Gastrocnemius medialis (tissue), 4 donors: Measurements from ENCODE around the gene METAP1. TPM values are rescaled to one million over a fixed set of nuclear protein-coding genes. Genes with fewer than 3 reads are reported as not detected.

ENCODE experiments used
- ATAC-seq, 2 donors: fragments of 150-250 bp; one replicate each; pipeline ENCODE4 v1.9.1; 2016
- DNase-seq, 2 donors: peaks; one replicate each; pipeline ENCODE4 v3.0.0-alpha.2; 2019
- H3K27ac ChIP-seq, 4 donors: fragments of 200-600 bp; sonication (generic); 1 replicate in 1 of 4; 2 replicates in 3 of 4; pipeline ENCODE4 v1.5.1; 2016 to 2018; ENCODE audit warnings: mild to moderate bottlenecking in 2 of 4, moderate library complexity in 1 of 4
- H3K27me3 ChIP-seq, 3 donors: fragments of 200-600 bp; sonication (generic) in 2 of 3; 1 replicate in 1 of 3; 2 replicates in 2 of 3; pipeline versions ENCODE4 v1.5.1 to v1.6.0; 2016 to 2019; ENCODE audit warnings: mild to moderate bottlenecking in 1 of 3, moderate library complexity in 1 of 3
- H3K36me3 ChIP-seq, 2 donors: fragments of 200-600 bp; sonication (generic) in 1 of 2; one replicate each; pipeline ENCODE4 v1.5.1; 2017 to 2018
- H3K4me1 ChIP-seq, 2 donors: fragments of 200-600 bp; sonication (generic) in 1 of 2; one replicate each; pipeline ENCODE4 v1.5.1; 2016 to 2017; ENCODE audit warnings: mild to moderate bottlenecking in 2 of 2
- H3K4me3 ChIP-seq, 4 donors: fragments of 200-600 bp; sonication (generic) in 3 of 4; 1 replicate in 1 of 4; 2 replicates in 3 of 4; pipeline ENCODE4 v1.5.1; 2016 to 2019; ENCODE audit warnings: mild to moderate bottlenecking in 2 of 4
- H3K9me3 ChIP-seq, 3 donors: fragments of 200-600 bp; sonication (generic) in 2 of 3; 1 replicate in 1 of 3; 2 replicates in 2 of 3; pipeline ENCODE4 v1.5.1; 2016 to 2019
- CTCF ChIP-seq, 5 experiments: fragments of 450-650 bp in 3 of 5; fragments of 200-600 bp in 2 of 5; sonication (generic) in 2 of 5; IDR thresholded peaks in 4 of 5; conservative IDR thresholded peaks in 1 of 5; 1 replicate in 4 of 5; 2 replicates in 1 of 5; pipeline ENCODE4 v1.5.1; 2016 to 2019; ENCODE audit warnings: antibody characterized with exemption in 5 of 5, mild to moderate bottlenecking in 3 of 5, moderate library complexity in 3 of 5
- POLR2A ChIP-seq, 2 donors: fragments of 450-650 bp; IDR thresholded peaks; one replicate each; pipeline ENCODE4 v1.6.1; 2017; ENCODE audit warnings: antibody characterized with exemption in 2 of 2, mild to moderate bottlenecking in 2 of 2, moderate library complexity in 2 of 2
- in situ Hi-C, 4 donors: fragments of 200-750 bp; cut with MboI; loops; one replicate each; pipeline versions ENCODE4 v1.15.0 to v1.8.0; 2017; ENCODE audit warnings: low sequenced_read_pairs in 4 of 4
- intact Hi-C: fragments of 100-400 bp; cut with DNase I; formaldehyde crosslinking; loops from one replicate; pipeline ENCODE4 v1.15.1; 2023; ENCODE audit warnings: low total_unique reads
- total RNA-seq, 4 donors: library from RNA; depleted of rRNA; stranded (reverse); fragments of >200 nt; gene quantifications; one replicate each; pipeline versions ENCODE4 v1.1.0 to v1.2.3, GENCODE V29; 2016

Gene METAP1
- total RNA-seq, 4 donors from 2014 or later: 33.3 to 45.0 (median 37.9) TPM

- no peak overlapping the region for H3K27ac ChIP-seq
- ATAC-seq (no peak), DNase-seq (no peak)
- no peaks in the 10 kb centered on the region for H3K9me3 ChIP-seq
- no peak for TF ChIP-seq CTCF (IDR thresholded peaks at IDR 0.05 in 4 of 5, conservative IDR thresholded peaks at IDR 0.05 in 1 of 5)
- no peak for TF ChIP-seq POLR2A (IDR thresholded peaks at IDR 0.05)
- intact Hi-C loops (no loop called here), in situ Hi-C loops (no loop called here)
- peaks cover 11% of the 10 kb centered on the region in 2 donors for H3K4me1 ChIP-seq
- H3K36me3 ChIP-seq: no peaks in the 10 kb centered on the region
- no peaks in the 10 kb centered on the region for H3K27me3 ChIP-seq
- H3K4me3 ChIP-seq: no peak overlapping the region
These were observed 30.0 kb downstream of the METAP1 start for GRCh38 chr4:99025506-99025905.

- TF ChIP-seq CTCF (IDR thresholded peaks at IDR 0.05 in 4 of 5, conservative IDR thresholded peaks at IDR 0.05 in 1 of 5) (no peak), POLR2A (IDR thresholded peaks at IDR 0.05) (no peak)
- Histone ChIP-seq H3K27ac (no peak overlapping the region), H3K4me3 (no peak overlapping the region), H3K9me3 (no peaks in the 10 kb centered on the region), H3K27me3 (no peaks in the 10 kb centered on the region), H3K4me1 (peaks cover 11% of the 10 kb centered on the region in 2 donors), H3K36me3 (no peaks in the 10 kb centered on the region)
- intact Hi-C loops (no loop called here), in situ Hi-C loops (no loop called here)
- ATAC-seq: no peak
- DNase-seq: no peak
These were observed 31.8 kb downstream of the METAP1 start for GRCh38 chr4:99027304-99027703.

DNA sequence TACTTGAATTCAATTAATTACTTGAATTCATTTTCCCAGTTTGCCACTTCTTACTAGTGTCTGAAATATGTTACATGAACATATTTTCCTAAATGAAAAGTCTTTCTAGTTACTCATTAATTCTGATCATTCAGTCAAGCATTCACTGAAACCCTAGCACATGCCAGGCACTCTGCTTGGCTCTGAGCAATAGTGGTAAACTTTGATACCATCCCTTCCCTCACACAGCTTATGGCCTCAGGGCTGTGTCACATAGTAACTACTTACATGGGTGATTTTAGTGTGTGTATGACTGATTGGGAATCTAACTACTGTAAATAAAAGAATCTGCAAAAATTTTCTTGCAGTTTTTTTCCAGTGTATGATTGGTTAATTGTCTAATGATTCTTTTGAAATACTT is 32.7 kb downstream of the METAP1 start:
- DNase-seq (no peak), ATAC-seq (no peak)
- Histone ChIP-seq H3K27me3 (no peaks in the 10 kb centered on the region), H3K27ac (no peak overlapping the region), H3K4me1 (peaks cover 11% of the 10 kb centered on the region in 2 donors), H3K9me3 (no peaks in the 10 kb centered on the region), H3K4me3 (no peak overlapping the region), H3K36me3 (no peaks in the 10 kb centered on the region)
- TF ChIP-seq CTCF (IDR thresholded peaks at IDR 0.05 in 4 of 5, conservative IDR thresholded peaks at IDR 0.05 in 1 of 5) (no peak), POLR2A (IDR thresholded peaks at IDR 0.05) (no peak)
- intact Hi-C loops: no loop called here
- in situ Hi-C loops: no loop called here

DNA sequence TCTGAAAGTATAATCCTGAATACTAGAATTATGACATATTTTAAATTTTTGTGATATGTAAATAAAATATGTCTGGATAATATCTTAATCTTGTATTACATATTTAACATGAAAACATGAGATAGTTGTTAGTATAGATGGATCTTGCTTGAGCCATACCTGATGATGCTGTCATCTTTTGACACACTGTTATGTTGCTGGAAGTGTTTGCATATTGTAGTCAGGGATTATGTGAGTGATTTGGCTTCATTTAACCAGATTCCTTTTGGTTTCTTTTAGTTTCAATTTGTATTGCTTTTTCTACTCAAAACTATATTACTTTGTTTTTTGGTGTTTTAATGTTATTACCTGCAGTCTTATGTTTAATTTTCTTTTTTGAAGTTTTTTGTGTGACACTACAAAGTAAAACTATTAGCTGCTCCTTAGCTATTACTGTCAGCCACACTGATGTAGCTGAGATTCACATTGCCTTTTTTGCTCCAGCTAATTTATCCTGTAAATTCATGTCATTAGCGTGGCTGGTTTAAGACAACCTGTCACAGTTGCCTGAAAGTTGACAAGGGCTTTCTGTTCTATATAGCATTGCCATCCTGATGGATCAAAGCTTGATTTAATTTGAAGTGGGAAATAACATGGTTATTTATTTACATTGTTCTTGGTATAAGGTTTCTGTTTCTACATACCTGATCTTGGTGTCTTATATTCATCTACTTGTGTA is 33.7 kb downstream of the METAP1 start:
- H3K9me3 ChIP-seq: no peaks in the 10 kb centered on the region
- peaks cover 8 to 11% of the 10 kb centered on the region in 2 donors for H3K4me1 ChIP-seq
- intact Hi-C loops: no loop called here
- H3K4me3 ChIP-seq: no peak overlapping the region
- no peaks in the 10 kb centered on the region for H3K36me3 ChIP-seq
- in situ Hi-C loops: no loop called here
- no peak overlapping the region for H3K27ac ChIP-seq
- DNase-seq (no peak), ATAC-seq (no peak)
- H3K27me3 ChIP-seq: no peaks in the 10 kb centered on the region
- TF ChIP-seq CTCF (IDR thresholded peaks at IDR 0.05 in 4 of 5, conservative IDR thresholded peaks at IDR 0.05 in 1 of 5) (no peak), POLR2A (IDR thresholded peaks at IDR 0.05) (no peak)

DNA sequence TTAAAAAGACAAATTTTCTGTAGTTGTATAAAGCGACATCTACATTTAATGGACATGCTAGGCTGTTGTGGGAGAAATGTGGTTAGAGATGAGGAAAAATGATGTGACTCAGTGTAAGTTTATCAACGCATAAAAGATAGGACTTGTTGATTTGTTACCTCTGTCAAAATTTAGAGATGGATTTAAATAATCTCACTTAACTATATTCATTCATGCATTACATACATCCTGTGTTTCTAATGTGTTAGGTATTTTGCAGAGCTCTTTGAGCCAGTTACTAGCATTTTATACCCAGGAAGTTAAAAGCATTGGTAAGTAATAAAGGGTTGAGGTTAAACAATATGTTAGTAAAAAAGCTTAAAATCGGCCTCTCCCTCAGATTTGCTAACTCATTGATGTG is 34.3 kb downstream of the METAP1 start:
- no peak overlapping the region for H3K27ac ChIP-seq
- H3K9me3 ChIP-seq: no peaks in the 10 kb centered on the region
- H3K4me1 ChIP-seq: peaks cover 2 to 6% of the 10 kb centered on the region in 2 donors
- H3K4me3 ChIP-seq: no peak overlapping the region
- no peak for ATAC-seq
- H3K36me3 ChIP-seq: no peaks in the 10 kb centered on the region
- TF ChIP-seq POLR2A (IDR thresholded peaks at IDR 0.05) (no peak), CTCF (IDR thresholded peaks at IDR 0.05 in 4 of 5, conservative IDR thresholded peaks at IDR 0.05 in 1 of 5) (no peak)
- in situ Hi-C loops (no loop called here), intact Hi-C loops (no loop called here)
- no peak for DNase-seq
- no peaks in the 10 kb centered on the region for H3K27me3 ChIP-seq
